Keratinocyte (primary cell): Measurements from ENCODE around the gene PTPRT. TPM values are rescaled to one million over a fixed set of nuclear protein-coding genes. Genes with fewer than 3 reads are reported as not detected.

Experiments used
- DNase-seq: peaks from one replicate; pipeline ENCODE4 v3.0.0-alpha.2; 2011; ENCODE audit warnings: low read depth, missing footprints, low spot score
- FAIRE-seq: peaks from 2 replicates; lab custom pipeline; 2011; peaks lifted over from hg19 to GRCh38; lab: Jason Lieb, UNC
- H2AFZ ChIP-seq: 2 replicates; pipeline ENCODE4 v1.6.0; 2012; ENCODE audit warnings: low read length, control low read depth, inconsistent platforms; ENCODE audit not compliant: control insufficient read depth
- H3K27ac ChIP-seq: 2 replicates; pipeline ENCODE4 v1.5.1; 2011; ENCODE audit warnings: low read length; ENCODE audit not compliant: control insufficient read depth, insufficient read depth
- H3K27me3 ChIP-seq: 3 replicates; pipeline ENCODE4 v1.6.0; 2011; ENCODE audit warnings: low read length; ENCODE audit not compliant: control insufficient read depth, insufficient read depth; ENCODE audit errors: extremely low read depth
- H3K36me3 ChIP-seq, 2 experiments: 2 replicates in 1 of 2; 3 replicates in 1 of 2; pipeline ENCODE4 v1.5.1; 2011; ENCODE audit warnings: low read length in 2 of 2, mild to moderate bottlenecking in 1 of 2; ENCODE audit not compliant: control insufficient read depth in 2 of 2, insufficient read depth in 2 of 2; ENCODE audit errors: extremely low read depth in 1 of 2
- H3K4me1 ChIP-seq: 3 replicates; pipeline ENCODE4 v1.5.1; 2011; ENCODE audit warnings: low read length; ENCODE audit not compliant: control insufficient read depth, insufficient read depth; ENCODE audit errors: extremely low read depth
- H3K4me2 ChIP-seq: 3 replicates; pipeline ENCODE4 v1.6.0; 2011; ENCODE audit warnings: low read depth, low read length; ENCODE audit not compliant: control insufficient read depth, insufficient read depth; ENCODE audit errors: extremely low read depth
- H3K4me3 ChIP-seq, 3 experiments: fragments of 200-600 bp in 1 of 3; sonication (generic) in 1 of 3; 2 replicates in 2 of 3; 3 replicates in 1 of 3; pipeline ENCODE4 v1.5.1; 2011 to 2016; ENCODE audit warnings: low read length in 3 of 3, mild to moderate bottlenecking in 3 of 3, control low read depth in 2 of 3, inconsistent platforms in 1 of 3, low read depth in 1 of 3, mixed read lengths in 1 of 3, mixed run types in 1 of 3, moderate library complexity in 1 of 3; ENCODE audit not compliant: control insufficient read depth in 2 of 3, insufficient read depth in 2 of 3; ENCODE audit errors: extremely low read depth in 1 of 3
- H3K79me2 ChIP-seq: 2 replicates; pipeline ENCODE4 v1.6.0; 2012; ENCODE audit warnings: low read length; ENCODE audit not compliant: control insufficient read depth, insufficient read depth
- H3K9ac ChIP-seq: 3 replicates; pipeline ENCODE4 v1.6.0; 2011; ENCODE audit warnings: low read length; ENCODE audit not compliant: control insufficient read depth, insufficient read depth; ENCODE audit errors: extremely low read depth
- H3K9me1 ChIP-seq: 3 replicates; pipeline ENCODE4 v1.6.0; 2011; ENCODE audit warnings: low read length; ENCODE audit not compliant: control insufficient read depth, insufficient read depth; ENCODE audit errors: extremely low read depth
- H3K9me3 ChIP-seq: 2 replicates; pipeline ENCODE4 v1.5.1; 2012; ENCODE audit warnings: low read depth, low read length; ENCODE audit not compliant: control insufficient read depth
- H4K20me1 ChIP-seq: 3 replicates; pipeline ENCODE4 v1.6.0; 2011; ENCODE audit warnings: low read length; ENCODE audit not compliant: control insufficient read depth, insufficient read depth; ENCODE audit errors: extremely low read depth
- CTCF ChIP-seq, 3 experiments: IDR thresholded peaks in 1 of 3; conservative IDR thresholded peaks in 1 of 3; optimal IDR thresholded peaks in 1 of 3; 2 replicates in 2 of 3; 3 replicates in 1 of 3; pipeline versions ENCODE3 to v1.5.1; 2011; ENCODE audit warnings: low read length in 3 of 3, mild to moderate bottlenecking in 3 of 3, moderate library complexity in 2 of 3, control low read depth in 1 of 3, inconsistent platforms in 1 of 3; ENCODE audit not compliant: insufficient read depth in 2 of 3; ENCODE audit errors: extremely low read depth in 1 of 3
- EZH2 ChIP-seq: IDR thresholded peaks from one replicate; pipeline ENCODE4 v1.6.1; 2012; ENCODE audit warnings: inconsistent platforms, mild to moderate bottlenecking, low read length, moderate library complexity
- dilution Hi-C: fragments of 300-500 bp; cut with MboI; formaldehyde crosslinking; loops from one replicate; pipeline ENCODE4 v1.7.0; 2020; ENCODE audit warnings: low sequenced_read_pairs; ENCODE audit not compliant: extremely low pct_ligation_motif_present
- polyA plus RNA-seq, 5 experiments: library from polyadenylated mRNA; depleted of rRNA in 3 of 5; stranded (reverse) in 3 of 5; stranded (forward) in 1 of 5; unstranded in 1 of 5; fragments of >200 nt; gene quantifications; 1 replicate in 1 of 5; 2 replicates in 3 of 5; 3 replicates in 1 of 5; pipeline versions ENCODE4 v1.2.1 to v1.2.3, GENCODE V29; 2011 to 2012; ENCODE audit warnings: missing spikeins in 2 of 5, low read depth in 1 of 5, low replicate concordance in 1 of 5

The PTPRT gene
- polyA plus RNA-seq, 1 donor (not counting 4 experiments of a cell fraction or from before 2014, with no cell fraction given) = not detected

- FAIRE-seq (no peak), DNase-seq (no peak)
- Histone ChIP-seq H3K9ac (no peak overlapping the region), H3K4me1 (no peaks in the 10 kb centered on the region), H3K4me2 (no peak overlapping the region), H3K36me3 (no peaks in the 10 kb centered on the region), H3K79me2 (no peaks in the 10 kb centered on the region), H3K27ac (no peak overlapping the region), H3K9me3 (no peaks in the 10 kb centered on the region), H4K20me1 (no peaks in the 10 kb centered on the region), H3K4me3 (no peak overlapping the region), H2AFZ (no peak overlapping the region), H3K27me3 (no peaks in the 10 kb centered on the region), H3K9me1 (no peaks in the 10 kb centered on the region)
- dilution Hi-C loops = no loop called here
- TF ChIP-seq EZH2 (no peak), CTCF (optimal IDR thresholded peaks at IDR 0.05 in 1 of 3, IDR thresholded peaks at IDR 0.05 in 1 of 3, conservative IDR thresholded peaks at IDR 0.05 in 1 of 3; ENCODE audit: extremely low read depth in 1 of 3, insufficient read depth in 2 of 3, low read length in 3 of 3) (no peak)
Observed at GRCh38 chr20:43210901-43211300, 21.2 kb upstream of the PTPRT start.

- Histone ChIP-seq H3K79me2 (no peaks in the 10 kb centered on the region), H3K4me3 (no peak overlapping the region), H3K9me1 (no peaks in the 10 kb centered on the region), H3K4me2 (no peak overlapping the region), H3K4me1 (no peaks in the 10 kb centered on the region), H2AFZ (no peak overlapping the region), H3K9ac (no peak overlapping the region), H3K27ac (no peak overlapping the region), H3K36me3 (no peaks in the 10 kb centered on the region), H4K20me1 (no peaks in the 10 kb centered on the region), H3K27me3 (no peaks in the 10 kb centered on the region), H3K9me3 (no peaks in the 10 kb centered on the region)
- DNase-seq = no peak
- TF ChIP-seq EZH2 (no peak), CTCF (optimal IDR thresholded peaks at IDR 0.05 in 1 of 3, IDR thresholded peaks at IDR 0.05 in 1 of 3, conservative IDR thresholded peaks at IDR 0.05 in 1 of 3; ENCODE audit: extremely low read depth in 1 of 3, insufficient read depth in 2 of 3, low read length in 3 of 3) (no peak)
- dilution Hi-C loops = no loop called here
- no peak for FAIRE-seq
Observed at GRCh38 chr20:43209831-43210230, 20.1 kb upstream of the PTPRT start.
